IMR-90 (cell line): Measurements from ENCODE around the gene MRPL21. TPM values are rescaled to one million over a fixed set of nuclear protein-coding genes. Genes with fewer than 3 reads are reported as not detected.
A peak's percentile ranks its signal among the peaks of the same experiment; 100 is the strongest.

ENCODE experiments used
- ATAC-seq: fragments of 200-7000 bp; cut with Tn5 transposase; 2 replicates; pipeline ENCODE4 v1.9.1; 2020; ENCODE audit warnings: low read depth, mild to moderate bottlenecking, moderate library complexity
- BruUV-seq: library from RNA; stranded (reverse); fragments of 400-500 nt; replicated peaks from 2 replicates; lab custom pipeline; 2021; lab: Mats Ljungman, UMichigan
- CTCF ChIA-PET: fragments of 300-600 bp; formaldehyde crosslinking; extraction: SDS; loops from one replicate; lab custom pipeline; 2021; ENCODE audit warnings: antibody characterized with exemption; lab: Yijun Ruan, JAX
- POLR2A ChIA-PET: fragments of 300-600 bp; sonication (Branson Sonifier 250); formaldehyde crosslinking; loops from one replicate; lab custom pipeline; 2022; ENCODE audit warnings: antibody characterized with exemption; ENCODE audit not compliant: unreplicated experiment; lab: Charles Lee
- DNase-seq: peaks from one replicate; pipeline ENCODE4 v3.0.0; 2013
- H2AFZ ChIP-seq: replicated peaks from 2 replicates; pipeline ENCODE3; 2013; ENCODE audit warnings: low read length, mild to moderate bottlenecking; ENCODE audit not compliant: poor library complexity
- H2AK5ac ChIP-seq: 2 replicates; pipeline ENCODE4 v1.6.1; 2013; ENCODE audit warnings: low read depth, low read length, inconsistent platforms
- H2AK9ac ChIP-seq: replicated peaks from 2 replicates; pipeline ENCODE3; 2013; ENCODE audit warnings: mild to moderate bottlenecking, low read depth, low read length, moderate library complexity; ENCODE audit not compliant: poor library complexity
- H2BK120ac ChIP-seq: 2 replicates; pipeline ENCODE4 v1.6.1; 2013; ENCODE audit warnings: low read depth, low read length, inconsistent platforms
- H2BK15ac ChIP-seq: 3 replicates; pipeline ENCODE4 v1.6.1; 2013; ENCODE audit warnings: low read depth, low read length, inconsistent platforms
- H2BK20ac ChIP-seq: 2 replicates; pipeline ENCODE4 v1.6.1; 2013; ENCODE audit warnings: low read depth, mild to moderate bottlenecking, inconsistent platforms, low read length, moderate library complexity
- H2BK5ac ChIP-seq: 2 replicates; pipeline ENCODE4 v1.6.1; 2013; ENCODE audit warnings: mild to moderate bottlenecking, low read depth, low read length, inconsistent platforms; ENCODE audit not compliant: poor library complexity, severe bottlenecking
- H3K14ac ChIP-seq: replicated peaks from 2 replicates; pipeline ENCODE4 v1.6.1; 2013; ENCODE audit warnings: low read depth, low read length, inconsistent platforms
- H3K18ac ChIP-seq: 2 replicates; pipeline ENCODE4 v1.6.1; 2013; ENCODE audit warnings: low read depth, low read length, control low read depth
- H3K23ac ChIP-seq: 2 replicates; pipeline ENCODE4 v1.6.1; 2013; ENCODE audit warnings: low read depth, low read length, inconsistent platforms
- H3K27ac ChIP-seq: 2 replicates; pipeline ENCODE4 v1.5.1; 2013; ENCODE audit warnings: mild to moderate bottlenecking, control low read depth, low read length; ENCODE audit not compliant: insufficient read depth
- H3K27me3 ChIP-seq: 2 replicates; pipeline ENCODE4 v1.6.1; 2013; ENCODE audit warnings: low read length; ENCODE audit not compliant: control insufficient read depth, insufficient read depth
- H3K36me3 ChIP-seq: 2 replicates; pipeline ENCODE4 v1.6.1; 2013; ENCODE audit warnings: low read length, mixed read lengths; ENCODE audit not compliant: control insufficient read depth, insufficient read depth
- H3K4ac ChIP-seq: 2 replicates; pipeline ENCODE4 v1.6.1; 2013; ENCODE audit warnings: low read depth, low read length, inconsistent platforms
- H3K4me1 ChIP-seq: 2 replicates; pipeline ENCODE4 v1.6.1; 2013; ENCODE audit warnings: low read length, mixed read lengths; ENCODE audit not compliant: control insufficient read depth, insufficient read depth
- H3K4me2 ChIP-seq: 2 replicates; pipeline ENCODE4 v1.6.1; 2013; ENCODE audit warnings: low read depth, mild to moderate bottlenecking, control low read depth, low read length, moderate library complexity
- H3K4me3 ChIP-seq: 2 replicates; pipeline ENCODE4 v1.5.1; 2013; ENCODE audit warnings: low read depth, mild to moderate bottlenecking, control low read depth, low read length, moderate library complexity; ENCODE audit not compliant: insufficient read depth
- H3K56ac ChIP-seq: 2 replicates; pipeline ENCODE4 v1.6.1; 2013; ENCODE audit warnings: low read length, inconsistent platforms; ENCODE audit not compliant: insufficient read depth; ENCODE audit errors: extremely low read depth
- H3K79me1 ChIP-seq, 2 experiments: 2 replicates each; pipeline ENCODE4 v1.6.1; 2013; ENCODE audit warnings: low read length in 2 of 2, inconsistent platforms in 1 of 2, low read depth in 1 of 2
- H3K9ac ChIP-seq: 2 replicates; pipeline ENCODE4 v1.6.1; 2013; ENCODE audit warnings: low read depth, low read length, control low read depth
- H3K9me1 ChIP-seq: 2 replicates; pipeline ENCODE4 v1.6.1; 2013; ENCODE audit warnings: low read length, inconsistent platforms; ENCODE audit not compliant: insufficient read depth
- H3K9me3 ChIP-seq: 2 replicates; pipeline ENCODE4 v1.6.1; 2013; ENCODE audit warnings: low read length; ENCODE audit not compliant: control insufficient read depth, insufficient read depth
- H4K20me1 ChIP-seq: 2 replicates; pipeline ENCODE4 v1.6.1; 2013; ENCODE audit warnings: low read length, inconsistent platforms; ENCODE audit not compliant: insufficient read depth
- H4K5ac ChIP-seq: 2 replicates; pipeline ENCODE4 v1.6.1; 2013; ENCODE audit warnings: mild to moderate bottlenecking, low read depth, low read length, control low read depth
- H4K8ac ChIP-seq, 2 experiments: 2 replicates each; pipeline ENCODE4 v1.6.1; 2013; ENCODE audit warnings: low read depth in 2 of 2, low read length in 2 of 2, control low read depth in 1 of 2, inconsistent platforms in 1 of 2
- H4K91ac ChIP-seq: 2 replicates; pipeline ENCODE4 v1.6.1; 2013; ENCODE audit warnings: low read depth, low read length, inconsistent platforms; ENCODE audit not compliant: insufficient read depth
- CHD1 ChIP-seq: IDR thresholded peaks from 2 replicates; pipeline ENCODE4 v1.6.1; 2012; ENCODE audit warnings: low read depth, low read length, improper control_type of control experiment
- MAFK ChIP-seq: IDR thresholded peaks from 2 replicates; pipeline ENCODE4 v1.6.1; 2012; ENCODE audit warnings: low read depth, low read length, improper control_type of control experiment
- MAZ ChIP-seq: IDR thresholded peaks from 2 replicates; pipeline ENCODE4 v1.6.1; 2012; ENCODE audit warnings: low read depth, mild to moderate bottlenecking, low read length, improper control_type of control experiment, moderate library complexity, borderline replicate concordance
- NFE2L2 ChIP-seq: fragments of 150-350 bp; IDR thresholded peaks from 2 replicates; pipeline ENCODE4 v1.6.1; 2016; ENCODE audit warnings: low read depth, mild to moderate bottlenecking, low read length
- RAD21 ChIP-seq: IDR thresholded peaks from 2 replicates; pipeline ENCODE4 v1.6.1; 2012; ENCODE audit warnings: low read length, improper control_type of control experiment
- RFX5 ChIP-seq: IDR thresholded peaks from 2 replicates; pipeline ENCODE4 v1.8.0; 2012; ENCODE audit warnings: low read depth, mild to moderate bottlenecking, low read length, moderate library complexity
- SMC3 ChIP-seq: fragments of 150-350 bp; IDR thresholded peaks from 2 replicates; pipeline ENCODE4 v1.6.1; 2016; ENCODE audit warnings: low read depth, mild to moderate bottlenecking, antibody characterized with exemption, low read length, moderate library complexity
- WGBS, 2 experiments: methylation state at CpG; one replicate each; pipeline versions ENCODE4 v1.1.5 to v1.1.7; 2013; ENCODE audit warnings: missing lambda C conversion rate in 2 of 2; ENCODE audit not compliant: insufficient read length in 1 of 2; ENCODE audit errors: extremely low coverage in 2 of 2; 5-methylcytosine and 5-hydroxymethylcytosine counted together
- dilution Hi-C: fragments of 300-500 bp; cut with HindIII; formaldehyde crosslinking; loops from one replicate; pipeline ENCODE4 v1.14.3; 2018; ENCODE audit warnings: low sequenced_read_pairs; ENCODE audit not compliant: unreplicated experiment
- in situ Hi-C: fragments of 300-500 bp; cut with MboI; formaldehyde crosslinking; loops from 3 replicates; pipeline ENCODE4 v1.14.3; 2019; ENCODE audit warnings: low sequenced_read_pairs, inconsistent platforms, mixed read lengths
- intact Hi-C: fragments of 100-400 bp; cut with micrococcal nuclease; formaldehyde crosslinking; loops from 2 replicates; pipeline ENCODE4 v1.10.0; 2022
- polyA plus RNA-seq, 3 experiments: library from polyadenylated mRNA; depleted of rRNA; stranded (reverse); fragments of >200 nt; gene quantifications; 2 replicates each; pipeline ENCODE4 v1.2.3, GENCODE V29; 2012; ENCODE audit warnings: low replicate concordance in 1 of 3
- total RNA-seq: library from RNA; depleted of rRNA; stranded (reverse); fragments of >200 nt; gene quantifications from 2 replicates; pipeline ENCODE4 v1.2.3, GENCODE V29; 2012
- TF ChIP-seq, protein P1 (sequence below): conservative IDR thresholded peaks from 2 replicates; pipeline ENCODE4 v1.5.1; 2012; ENCODE audit warnings: mild to moderate bottlenecking, low read depth, low read length, improper control_type of control experiment
- TF ChIP-seq, protein P2 (sequence below): fragments of 150-350 bp; IDR thresholded peaks from 2 replicates; pipeline ENCODE4 v1.6.1; 2016; ENCODE audit warnings: low read depth, mild to moderate bottlenecking, low read length, moderate library complexity, borderline replicate concordance

The MRPL21 gene
- total and polyA plus RNA-seq, 2 of the 4 experiments (the other 2 are of a cell fraction), result 19.2 to 26.3 TPM

DNA sequence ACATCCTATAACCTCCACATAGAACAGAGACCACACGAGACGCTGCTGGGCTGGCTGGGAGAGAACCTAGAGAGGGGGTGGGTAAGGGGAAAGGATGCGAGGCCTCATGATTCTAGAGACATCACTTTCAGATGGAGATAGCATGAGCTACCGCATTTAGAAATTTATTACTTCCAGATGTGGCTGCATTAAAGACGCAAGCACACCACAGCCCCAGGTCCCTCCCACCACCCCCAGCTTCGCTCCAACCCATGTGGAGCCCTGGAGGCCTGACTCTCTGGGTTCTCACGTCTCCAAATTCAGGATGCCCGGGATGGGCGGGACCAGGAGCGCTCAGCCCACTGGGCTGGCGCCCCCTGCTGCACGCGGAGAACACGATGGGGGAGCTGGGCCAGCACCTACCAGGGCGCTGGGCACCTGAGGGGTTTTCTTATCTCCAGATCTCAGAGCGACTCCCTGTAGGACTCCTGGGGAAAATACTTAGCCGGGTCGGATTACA is 13.6 kb downstream of the MRPL21 start:
- dilution Hi-C loops (no loop called here), in situ Hi-C loops (no loop called here), intact Hi-C loops (no loop called here)
- no peak overlapping the region for H3K56ac ChIP-seq
- ChIA-PET POLR2A (no interaction called here), CTCF (interaction anchor here (0.6 to 0.8 kb wide), 2 partner anchors 10 to 213 kb away, joined by 3 to 7 read pairs; no protein-coding TSS in a partner anchor)
- no peak overlapping the region for H3K4me2 ChIP-seq
- no peak overlapping the region for H3K4ac ChIP-seq
- H2BK20ac ChIP-seq, result no peak overlapping the region
- H3K27ac ChIP-seq, result no peak overlapping the region
- no peak overlapping the region for H4K8ac ChIP-seq
- H2BK120ac ChIP-seq, result no peak overlapping the region
- no peak overlapping the region for H2AK9ac ChIP-seq
- H2AK5ac ChIP-seq, result no peak overlapping the region
- H3K9ac ChIP-seq, result no peak overlapping the region
- peak; percentile 74 for ATAC-seq
- H3K27me3 ChIP-seq, result no peaks in the 10 kb centered on the region
- no peak overlapping the region for H2BK15ac ChIP-seq
- H3K9me1 ChIP-seq, result no peaks in the 10 kb centered on the region
- no peaks in the 10 kb centered on the region for H4K20me1 ChIP-seq
- no peaks in the 10 kb centered on the region for H3K9me3 ChIP-seq
- H3K18ac ChIP-seq, result no peak overlapping the region
- H3K23ac ChIP-seq, result no peak overlapping the region
- H3K79me1 ChIP-seq, result no peaks in the 10 kb centered on the region
- no peak overlapping the region for H3K4me3 ChIP-seq
- H2AFZ ChIP-seq, result no peak overlapping the region
- 53% methylated on average over 2 of the region's 18 CpGs; no CpG with 5 or more reads in 1 of the 2 experiments for WGBS, 2 experiments
- peak; percentile 70 for DNase-seq
- peaks cover 3% of the 10 kb centered on the region; the same call in 1 of the 2 replicates for H3K4me1 ChIP-seq
- no TSS peak for BruUV-seq
- no peak overlapping the region for H3K14ac ChIP-seq
- H4K91ac ChIP-seq, result no peak overlapping the region
- no peak overlapping the region for H2BK5ac ChIP-seq
- no peak for TF ChIP-seq CHD1
- TF ChIP-seq, protein P1, sequence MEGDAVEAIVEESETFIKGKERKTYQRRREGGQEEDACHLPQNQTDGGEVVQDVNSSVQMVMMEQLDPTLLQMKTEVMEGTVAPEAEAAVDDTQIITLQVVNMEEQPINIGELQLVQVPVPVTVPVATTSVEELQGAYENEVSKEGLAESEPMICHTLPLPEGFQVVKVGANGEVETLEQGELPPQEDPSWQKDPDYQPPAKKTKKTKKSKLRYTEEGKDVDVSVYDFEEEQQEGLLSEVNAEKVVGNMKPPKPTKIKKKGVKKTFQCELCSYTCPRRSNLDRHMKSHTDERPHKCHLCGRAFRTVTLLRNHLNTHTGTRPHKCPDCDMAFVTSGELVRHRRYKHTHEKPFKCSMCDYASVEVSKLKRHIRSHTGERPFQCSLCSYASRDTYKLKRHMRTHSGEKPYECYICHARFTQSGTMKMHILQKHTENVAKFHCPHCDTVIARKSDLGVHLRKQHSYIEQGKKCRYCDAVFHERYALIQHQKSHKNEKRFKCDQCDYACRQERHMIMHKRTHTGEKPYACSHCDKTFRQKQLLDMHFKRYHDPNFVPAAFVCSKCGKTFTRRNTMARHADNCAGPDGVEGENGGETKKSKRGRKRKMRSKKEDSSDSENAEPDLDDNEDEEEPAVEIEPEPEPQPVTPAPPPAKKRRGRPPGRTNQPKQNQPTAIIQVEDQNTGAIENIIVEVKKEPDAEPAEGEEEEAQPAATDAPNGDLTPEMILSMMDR, result peak; percentile 44
- peak; percentile 57 for TF ChIP-seq RAD21
- no peak for TF ChIP-seq MAZ
- no peak for TF ChIP-seq NFE2L2
- TF ChIP-seq MAFK, result no peak
- TF ChIP-seq SMC3, result peak; percentile 42
- no peak for TF ChIP-seq RFX5
- TF ChIP-seq, protein P2, sequence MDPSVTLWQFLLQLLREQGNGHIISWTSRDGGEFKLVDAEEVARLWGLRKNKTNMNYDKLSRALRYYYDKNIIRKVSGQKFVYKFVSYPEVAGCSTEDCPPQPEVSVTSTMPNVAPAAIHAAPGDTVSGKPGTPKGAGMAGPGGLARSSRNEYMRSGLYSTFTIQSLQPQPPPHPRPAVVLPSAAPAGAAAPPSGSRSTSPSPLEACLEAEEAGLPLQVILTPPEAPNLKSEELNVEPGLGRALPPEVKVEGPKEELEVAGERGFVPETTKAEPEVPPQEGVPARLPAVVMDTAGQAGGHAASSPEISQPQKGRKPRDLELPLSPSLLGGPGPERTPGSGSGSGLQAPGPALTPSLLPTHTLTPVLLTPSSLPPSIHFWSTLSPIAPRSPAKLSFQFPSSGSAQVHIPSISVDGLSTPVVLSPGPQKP, result no peak
- H3K36me3 ChIP-seq, result peaks cover 23% of the 10 kb centered on the region
- H4K5ac ChIP-seq, result no peak overlapping the region
